Right renal cortex interstitium (tissue), 3 donors: Measurements from ENCODE around the gene NEO1. TPM values are rescaled to one million over a fixed set of nuclear protein-coding genes. Genes with fewer than 3 reads are reported as not detected.

Source experiments
- DNase-seq, 3 donors: peaks; one replicate each; pipeline ENCODE4 v3.0.0-alpha.2; 2013; ENCODE audit warnings: low read depth in 3 of 3, low spot score in 2 of 3
- polyA plus RNA-seq, 3 donors: library from polyadenylated mRNA; unstranded; fragments of 120-200 nt; gene quantifications; one replicate each; pipeline ENCODE4 v1.2.1, GENCODE V29; 2013; ENCODE audit not compliant: insufficient read length in 3 of 3

The NEO1 gene
- polyA plus RNA-seq, 3 donors, result 146 to 159 (median 148) TPM

GRCh38 chr15:73246439-73246838, 194.2 kb downstream of the NEO1 start:
- no peak for DNase-seq

- no peak for DNase-seq
These were observed 194.6 kb downstream of the NEO1 start for GRCh38 chr15:73246898-73247297.

- DNase-seq, result no peak
These were observed 195.1 kb downstream of the NEO1 start for GRCh38 chr15:73247331-73247730.

DNA sequence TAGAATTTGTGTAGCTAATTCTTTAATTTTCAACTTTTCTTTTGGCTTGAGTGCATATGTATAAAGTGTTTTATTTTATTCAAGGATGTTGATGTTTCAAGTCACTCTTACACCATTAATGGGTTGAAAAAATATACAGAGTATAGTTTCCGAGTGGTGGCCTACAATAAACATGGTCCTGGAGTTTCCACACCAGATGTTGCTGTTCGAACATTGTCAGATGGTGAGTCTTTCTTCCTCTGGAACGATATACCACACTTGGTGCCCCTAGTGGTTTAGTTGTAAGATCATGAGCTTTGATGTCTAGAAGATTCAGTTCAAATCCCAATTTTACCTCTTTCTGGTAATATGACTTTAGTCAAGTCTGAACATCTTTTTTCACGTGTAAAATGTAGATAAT, 197.2 kb downstream of the NEO1 start:
- DNase-seq, result no peak

GRCh38 chr15:73254598-73254997, 202.3 kb downstream of the NEO1 start:
- DNase-seq, result no peak

DNA sequence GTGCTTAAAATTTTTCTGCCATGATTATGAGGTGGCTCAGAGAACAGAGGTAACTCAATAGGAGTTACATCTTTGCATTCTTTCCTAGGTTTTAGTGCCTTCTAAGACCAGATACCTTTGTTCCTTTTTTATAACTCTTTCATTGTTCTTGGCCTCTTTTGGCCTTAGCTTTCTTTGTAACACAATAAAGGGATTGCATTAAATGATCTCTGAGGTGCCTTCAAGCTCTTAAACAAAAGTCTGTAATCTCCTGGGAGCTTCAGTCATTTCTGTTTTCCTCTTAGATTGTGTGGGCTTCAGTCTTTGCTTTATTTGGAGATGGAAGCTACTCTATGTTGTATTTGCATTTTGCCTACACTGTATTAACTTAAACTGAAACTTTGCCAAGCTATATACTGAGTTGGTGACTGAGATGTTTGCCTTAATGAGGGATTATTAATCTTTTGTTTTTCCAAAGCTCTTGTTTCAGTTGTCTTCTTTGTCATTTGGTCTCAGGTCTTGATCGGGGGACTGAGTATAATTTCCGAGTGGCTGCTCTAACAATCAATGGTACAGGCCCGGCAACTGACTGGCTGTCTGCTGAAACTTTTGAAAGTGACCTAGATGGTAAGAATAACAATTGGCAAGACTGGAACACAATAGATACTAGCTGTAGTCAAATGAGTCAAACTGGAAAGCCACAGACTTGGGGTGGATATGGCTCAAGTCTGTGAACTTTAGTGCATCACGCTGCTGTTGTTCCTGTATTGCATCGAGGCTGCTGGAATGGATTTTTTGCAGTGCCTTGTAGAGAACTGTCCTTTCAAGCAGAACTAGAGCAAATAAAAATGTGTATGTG, 206.2 kb downstream of the NEO1 start:
- DNase-seq, result no peak

DNA sequence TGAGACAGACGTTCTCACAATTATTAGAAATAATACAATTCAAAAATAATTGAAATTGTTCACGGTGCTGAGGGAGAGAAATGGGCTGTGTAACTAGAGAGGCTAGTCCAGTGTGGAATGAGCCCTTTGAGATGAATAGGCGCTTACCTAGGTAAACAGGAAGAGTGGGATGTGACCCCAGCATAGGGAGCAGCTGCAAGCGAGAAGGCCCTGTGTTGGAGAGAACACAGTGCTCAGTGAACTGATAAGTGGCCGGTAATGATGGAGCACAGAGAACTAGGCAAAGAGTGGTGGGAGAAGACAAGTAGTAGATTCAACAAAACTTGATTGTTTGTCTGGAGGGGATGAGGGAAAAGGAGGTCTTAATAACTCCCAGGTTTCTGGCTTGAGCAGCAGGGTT, 212.6 kb downstream of the NEO1 start:
- DNase-seq, result no peak

GRCh38 chr15:73265536-73266153, 213.4 kb downstream of the NEO1 start:
- peak in 1 of 3 donors; percentile 19 for DNase-seq

- DNase-seq, result no peak
These were observed 216.2 kb downstream of the NEO1 start for GRCh38 chr15:73268457-73268856.

DNA sequence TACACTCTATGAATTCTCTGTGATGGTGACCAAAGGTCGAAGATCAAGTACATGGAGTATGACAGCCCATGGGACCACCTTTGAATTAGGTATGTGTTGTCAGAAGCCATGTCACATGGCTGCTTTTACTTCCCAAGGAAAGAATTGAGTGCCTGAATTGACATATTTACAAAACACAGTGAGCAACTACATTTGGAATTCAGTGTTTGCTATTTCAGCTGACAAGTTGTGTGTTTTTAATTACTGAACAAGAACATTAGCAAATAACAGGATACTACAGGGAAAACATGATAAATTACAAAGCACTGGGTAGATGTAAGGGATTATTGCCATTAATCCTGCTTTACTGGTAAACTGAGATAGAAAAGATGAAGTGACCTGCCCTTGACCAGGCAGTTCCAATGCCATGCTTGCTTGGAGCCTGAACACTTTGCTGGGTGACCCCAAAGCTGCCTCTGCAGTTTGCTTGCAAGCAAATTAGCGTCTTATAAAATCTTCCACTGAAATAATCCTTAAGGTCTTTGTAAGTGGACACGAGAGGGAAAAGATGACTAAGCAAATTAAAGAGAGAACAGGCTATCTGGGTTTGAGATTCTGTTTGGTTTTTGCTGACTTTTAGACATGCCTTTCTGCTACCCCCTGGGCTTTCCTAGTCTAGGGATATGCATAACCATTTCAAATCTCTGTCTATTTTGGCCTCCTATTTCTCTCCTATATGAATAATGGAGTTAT, 218.3 kb downstream of the NEO1 start:
- DNase-seq, result no peak

DNA sequence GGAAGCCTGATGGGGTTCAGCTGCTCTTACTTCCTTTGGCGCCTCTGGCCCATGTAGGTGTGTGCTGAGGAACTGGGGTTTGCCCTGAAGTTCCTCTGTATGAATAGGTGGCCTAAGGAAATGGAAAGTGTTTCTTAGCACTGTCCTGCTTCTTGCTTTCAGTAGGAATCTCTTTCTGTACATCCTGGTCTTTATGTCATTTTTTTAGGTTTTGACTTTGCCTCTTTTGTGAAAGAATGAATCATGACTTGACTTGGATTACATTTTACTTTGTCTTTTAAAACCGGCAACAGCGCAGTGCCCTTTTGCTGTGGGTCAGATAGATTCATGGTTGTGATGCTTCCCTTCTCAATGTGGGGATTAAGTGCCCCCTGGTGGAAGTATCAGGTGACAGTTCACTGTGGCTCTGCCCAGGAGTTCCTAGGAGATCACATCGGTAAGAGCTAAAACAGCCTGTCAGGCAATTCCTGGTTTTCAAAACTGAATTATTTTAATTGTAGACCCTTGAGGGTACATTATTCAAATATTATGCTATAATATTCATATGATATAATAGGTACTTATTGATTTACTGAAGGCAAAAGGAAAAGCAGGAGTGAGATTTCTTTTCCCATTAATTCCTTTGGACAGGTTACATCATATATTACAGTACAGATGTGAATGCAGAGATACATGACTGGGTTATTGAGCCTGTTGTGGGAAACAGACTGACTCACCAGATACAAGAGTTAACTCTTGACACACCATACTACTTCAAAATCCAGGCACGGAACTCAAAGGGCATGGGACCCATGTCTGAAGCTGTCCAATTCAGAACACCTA, 221.1 kb downstream of the NEO1 start:
- DNase-seq, result peak in 2 of 3 donors; percentile 32 to 44

DNA sequence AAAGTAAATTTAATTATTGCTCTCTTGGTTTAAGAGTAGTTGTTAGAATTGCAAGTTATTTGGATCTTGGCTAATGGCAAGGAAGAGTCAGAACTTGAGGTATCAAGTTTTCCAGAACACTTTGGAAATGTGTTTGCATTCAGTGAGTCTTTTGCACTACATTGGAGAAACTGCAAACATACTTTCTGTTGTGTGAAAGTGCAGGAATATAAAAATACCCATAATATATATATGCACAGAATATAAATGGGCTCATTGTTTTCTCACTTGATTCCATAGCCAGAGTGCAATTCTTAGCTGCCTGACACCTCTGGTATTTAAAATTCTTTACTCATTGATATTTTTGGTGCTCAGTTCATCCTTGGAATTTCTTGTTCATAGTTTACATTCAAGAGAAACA, 223.6 kb downstream of the NEO1 start:
- no peak for DNase-seq

DNA sequence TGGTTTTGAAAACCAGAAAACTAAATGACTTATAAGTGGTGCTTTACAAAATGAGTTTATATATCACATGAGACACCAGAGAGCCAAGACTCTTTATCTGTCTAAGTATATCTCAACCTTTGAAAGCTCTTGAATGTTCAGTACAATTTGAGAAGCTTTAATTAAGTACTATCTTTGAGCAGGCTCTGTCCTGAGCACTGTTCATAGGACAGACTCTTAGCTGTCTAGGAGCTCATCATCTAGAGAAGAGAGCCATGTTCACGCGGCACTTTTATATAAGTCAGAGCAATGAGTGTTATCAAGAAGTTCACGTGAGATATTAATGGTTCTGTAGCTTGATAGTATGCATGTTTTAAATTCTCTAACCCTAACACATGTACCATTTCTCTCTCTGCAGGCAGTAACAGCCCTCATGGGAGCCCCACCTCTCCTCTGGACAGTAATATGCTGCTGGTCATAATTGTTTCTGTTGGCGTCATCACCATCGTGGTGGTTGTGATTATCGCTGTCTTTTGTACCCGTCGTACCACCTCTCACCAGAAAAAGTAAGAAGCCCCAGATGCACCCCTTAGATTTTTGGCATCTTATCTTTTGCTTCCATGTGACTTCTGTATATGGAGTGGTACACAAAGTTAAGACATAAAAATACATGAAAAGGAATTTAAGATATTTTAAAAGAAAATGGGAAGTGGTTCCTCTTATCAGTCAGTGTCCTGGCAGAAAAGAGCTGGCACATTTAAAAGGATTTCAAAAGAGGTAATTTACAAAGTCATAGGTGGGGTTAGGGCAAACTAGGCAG, 230.5 kb downstream of the NEO1 start:
- no peak for DNase-seq

GRCh38 chr15:73283366-73283962, 231.2 kb downstream of the NEO1 start:
- no peak for DNase-seq

DNA sequence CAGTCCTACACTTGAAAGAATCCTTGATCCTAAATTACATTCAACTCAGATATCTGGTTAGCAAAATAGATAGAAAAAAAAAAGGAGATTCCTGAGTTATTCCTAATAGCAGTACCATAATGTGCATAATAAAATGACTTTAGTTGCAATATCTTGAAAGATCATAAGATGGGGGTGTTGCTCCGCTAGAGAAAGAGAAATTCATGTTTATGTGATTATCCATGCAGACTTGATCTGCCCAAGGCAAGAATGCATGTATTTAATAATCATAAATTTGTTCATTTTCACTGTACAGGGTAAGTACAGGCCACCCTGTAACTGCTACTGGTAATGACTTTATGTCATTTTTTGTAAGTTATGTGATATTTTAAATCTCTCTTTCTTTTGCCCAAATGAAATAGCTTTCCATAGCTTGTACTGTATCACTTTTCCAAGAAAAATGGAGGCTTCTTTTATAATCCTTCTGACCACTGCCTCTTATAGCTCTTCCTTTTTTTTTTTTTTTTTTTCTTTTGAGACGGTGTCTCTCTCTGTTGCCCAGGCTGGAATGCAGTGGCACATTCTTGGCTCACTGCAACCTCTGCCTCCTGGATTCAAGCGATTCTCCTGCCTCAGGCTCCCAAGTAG, 231.9 kb downstream of the NEO1 start:
- DNase-seq, result no peak

GRCh38 chr15:73286311-73286710, 234.0 kb downstream of the NEO1 start:
- DNase-seq, result no peak

- no peak for DNase-seq
These were observed 234.8 kb downstream of the NEO1 start for GRCh38 chr15:73287019-73287418.

DNA sequence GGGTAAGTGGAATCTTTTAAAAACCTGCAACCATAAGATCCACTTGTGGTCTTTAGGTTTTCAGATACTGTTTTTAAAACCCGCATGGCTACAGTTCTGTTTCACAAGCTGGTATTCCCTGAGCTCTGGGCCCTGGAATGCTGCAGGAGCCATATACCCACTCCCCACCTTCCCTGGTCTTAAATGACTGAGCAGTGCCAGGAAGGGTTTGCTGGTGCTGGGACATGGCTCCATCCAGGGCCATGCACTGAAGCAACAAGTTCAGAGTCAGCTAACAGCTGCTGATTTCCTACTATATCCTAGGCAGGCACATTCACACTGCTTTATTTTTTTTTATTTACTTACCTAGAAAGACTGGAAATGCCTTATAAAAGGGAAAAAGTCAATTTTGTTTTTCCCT, 239.2 kb downstream of the NEO1 start:
- DNase-seq, result no peak

- no peak for DNase-seq
These were observed 241.5 kb downstream of the NEO1 start for GRCh38 chr15:73293773-73294172.
